GM12873 (cell line): ENCODE results near the gene DMKN.

Source experiments
- TF ChIP-seq, protein P1 (sequence below): IDR thresholded peaks from 2 replicates; pipeline ENCODE4 v1.5.1; 2012; ENCODE audit warnings: low read depth, mild to moderate bottlenecking, moderate library complexity, low read length, control low read depth; ENCODE audit not compliant: insufficient read depth; ENCODE audit errors: missing control alignments

Gene DMKN

DNA sequence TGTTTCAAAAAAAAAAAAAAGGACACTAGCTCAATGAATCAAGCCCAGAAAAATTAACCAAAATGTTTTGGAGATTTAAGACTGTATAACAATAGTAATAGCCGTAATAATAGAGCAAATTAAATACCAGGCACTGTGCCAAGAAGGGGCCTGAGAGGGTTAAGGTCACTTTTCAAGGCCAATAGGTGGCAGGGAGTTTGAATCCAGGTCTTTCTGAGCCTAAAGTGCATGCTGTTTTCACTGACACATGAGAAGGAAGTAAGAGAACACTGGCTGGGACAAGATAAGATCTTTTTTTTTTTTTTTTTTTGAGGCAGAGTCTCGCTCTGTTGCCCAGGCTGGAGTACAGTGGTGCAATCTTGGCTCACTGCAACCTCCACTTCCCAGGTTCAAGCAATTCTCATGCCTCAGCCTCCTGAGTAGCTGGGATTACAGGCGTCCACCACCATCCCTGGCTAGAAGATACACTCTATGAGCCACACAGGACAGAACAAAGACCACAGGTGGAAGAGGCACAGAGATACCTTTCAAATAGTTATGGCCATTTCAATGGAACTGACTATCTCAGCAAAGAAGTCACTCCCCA is 57.7 kb downstream of the DMKN start:
- TF ChIP-seq, protein P1, sequence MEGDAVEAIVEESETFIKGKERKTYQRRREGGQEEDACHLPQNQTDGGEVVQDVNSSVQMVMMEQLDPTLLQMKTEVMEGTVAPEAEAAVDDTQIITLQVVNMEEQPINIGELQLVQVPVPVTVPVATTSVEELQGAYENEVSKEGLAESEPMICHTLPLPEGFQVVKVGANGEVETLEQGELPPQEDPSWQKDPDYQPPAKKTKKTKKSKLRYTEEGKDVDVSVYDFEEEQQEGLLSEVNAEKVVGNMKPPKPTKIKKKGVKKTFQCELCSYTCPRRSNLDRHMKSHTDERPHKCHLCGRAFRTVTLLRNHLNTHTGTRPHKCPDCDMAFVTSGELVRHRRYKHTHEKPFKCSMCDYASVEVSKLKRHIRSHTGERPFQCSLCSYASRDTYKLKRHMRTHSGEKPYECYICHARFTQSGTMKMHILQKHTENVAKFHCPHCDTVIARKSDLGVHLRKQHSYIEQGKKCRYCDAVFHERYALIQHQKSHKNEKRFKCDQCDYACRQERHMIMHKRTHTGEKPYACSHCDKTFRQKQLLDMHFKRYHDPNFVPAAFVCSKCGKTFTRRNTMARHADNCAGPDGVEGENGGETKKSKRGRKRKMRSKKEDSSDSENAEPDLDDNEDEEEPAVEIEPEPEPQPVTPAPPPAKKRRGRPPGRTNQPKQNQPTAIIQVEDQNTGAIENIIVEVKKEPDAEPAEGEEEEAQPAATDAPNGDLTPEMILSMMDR: no peak

DNA sequence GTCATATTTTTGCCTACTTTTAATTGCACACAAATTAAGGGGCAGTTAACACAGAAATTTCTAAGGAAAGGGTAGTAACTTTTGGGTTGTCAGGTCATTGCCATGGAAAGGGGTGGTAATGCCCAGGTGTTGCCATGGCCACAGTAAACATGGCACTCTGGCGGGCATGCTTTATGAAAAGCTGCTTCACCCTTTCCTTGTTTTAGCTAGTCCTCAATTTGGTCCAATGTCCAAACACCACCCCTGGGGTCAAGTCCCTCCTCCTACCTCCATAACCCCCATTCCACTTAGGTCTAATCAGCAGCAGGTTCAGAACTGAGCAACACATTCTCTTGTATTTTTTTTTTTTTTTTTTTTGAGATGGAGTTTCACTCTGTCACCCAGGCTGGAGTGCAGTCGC is 58.8 kb downstream of the DMKN start:
- TF ChIP-seq, protein P1: no peak

DNA sequence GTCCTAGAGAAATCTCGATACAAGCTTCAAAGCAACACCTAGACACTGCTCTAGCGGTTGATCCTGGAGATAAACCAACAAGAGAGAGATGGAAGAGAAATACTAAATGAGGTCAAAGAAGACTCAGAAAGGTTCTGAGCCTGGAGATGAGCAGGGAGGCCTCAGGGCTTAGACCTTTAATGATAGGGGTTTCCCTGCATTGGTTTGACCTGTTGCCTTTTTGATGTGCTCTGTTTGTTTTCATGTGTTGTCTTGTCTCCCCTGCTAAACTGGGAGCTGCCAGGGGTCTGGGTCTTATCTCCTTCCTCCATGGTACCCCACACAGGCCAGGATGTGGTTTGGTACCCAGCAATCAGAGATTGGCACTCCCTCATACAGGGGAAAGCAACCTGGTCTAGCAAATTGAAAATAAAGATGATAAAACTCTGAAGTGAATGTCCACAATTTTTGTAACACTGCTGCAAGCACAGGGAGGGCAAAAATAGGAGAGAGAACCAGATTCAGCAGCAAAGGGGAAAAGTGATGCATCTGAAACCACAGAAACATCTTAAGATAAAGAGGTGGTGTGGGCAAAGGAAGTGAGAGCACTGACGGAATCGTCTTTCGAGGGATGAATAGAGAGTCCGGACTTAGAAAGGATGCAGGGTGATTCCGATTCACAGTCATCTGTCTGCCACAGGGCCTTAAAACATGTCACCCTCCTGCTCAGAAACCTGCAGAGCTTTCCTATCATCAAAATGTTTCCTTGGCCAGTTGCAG is 61.9 kb downstream of the DMKN start:
- TF ChIP-seq, protein P1: no peak

DNA sequence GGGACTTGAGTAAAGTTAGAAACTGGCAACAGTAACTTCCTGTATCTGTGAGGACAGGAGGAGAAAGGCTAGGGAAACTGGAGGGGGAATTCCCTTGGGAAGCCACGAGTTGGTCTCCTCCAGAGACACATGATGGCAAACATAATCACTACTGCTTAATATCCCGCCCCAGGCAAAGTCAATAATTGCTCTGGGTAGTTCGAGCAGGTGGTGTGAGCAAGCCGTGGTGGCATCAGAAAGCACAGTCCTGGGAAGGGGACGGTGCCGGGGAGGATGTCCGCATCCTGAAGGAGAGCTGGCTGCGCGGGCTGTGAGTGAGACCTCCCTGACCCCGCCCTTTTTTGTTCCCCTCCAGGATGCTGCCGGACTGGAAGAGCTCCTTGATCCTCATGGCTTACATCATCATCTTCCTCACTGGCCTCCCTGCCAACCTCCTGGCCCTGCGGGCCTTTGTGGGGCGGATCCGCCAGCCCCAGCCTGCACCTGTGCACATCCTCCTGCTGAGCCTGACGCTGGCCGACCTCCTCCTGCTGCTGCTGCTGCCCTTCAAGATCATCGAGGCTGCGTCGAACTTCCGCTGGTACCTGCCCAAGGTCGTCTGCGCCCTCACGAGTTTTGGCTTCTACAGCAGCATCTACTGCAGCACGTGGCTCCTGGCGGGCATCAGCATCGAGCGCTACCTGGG is 63.9 kb downstream of the DMKN start:
- TF ChIP-seq, protein P1: no peak

DNA sequence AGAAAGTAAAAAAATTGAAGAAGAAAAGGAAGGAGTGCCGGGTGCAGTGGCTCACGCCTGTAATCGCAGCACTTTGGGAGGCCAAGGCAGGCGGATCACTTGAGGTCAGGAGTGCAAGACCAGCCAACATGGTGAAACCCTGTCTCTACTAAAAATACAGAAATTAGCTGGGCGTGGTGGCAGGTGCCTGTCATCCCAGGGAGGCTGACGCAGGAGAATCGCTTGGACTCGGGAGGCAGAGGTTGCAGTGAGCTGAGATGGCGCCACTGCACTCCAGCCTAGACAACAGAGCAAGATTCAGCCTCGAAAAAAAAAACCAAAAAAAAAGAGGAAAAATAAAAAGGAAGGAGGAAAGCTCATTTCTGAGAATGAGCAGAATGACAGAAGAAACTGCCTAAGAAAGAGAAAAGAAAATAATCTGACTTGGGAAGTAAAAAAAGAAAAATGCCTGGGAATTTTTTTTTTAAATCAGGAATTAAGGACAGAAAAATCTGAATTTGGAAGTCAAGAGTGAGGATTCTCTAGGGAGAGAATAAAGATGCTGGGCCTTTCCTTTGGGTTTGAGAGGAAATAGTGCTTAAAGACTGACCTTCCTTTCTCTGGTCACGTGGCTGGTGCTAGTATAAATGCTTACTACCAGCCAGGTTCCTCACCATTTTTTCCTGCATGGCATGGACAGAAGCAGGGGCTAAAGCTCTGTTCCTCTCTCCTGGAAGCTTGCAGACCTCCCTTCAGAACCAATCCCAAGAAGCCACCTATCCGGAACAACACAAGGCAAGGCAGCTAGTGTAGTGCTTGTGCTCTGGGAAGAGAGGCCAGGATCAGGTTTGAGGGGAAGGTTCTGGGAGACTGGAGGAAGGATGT is 65.6 kb downstream of the DMKN start, which contains the start of gene FFAR2:
TSS of gene FFAR2 (plus strand) at position 652 of the 864 bp plus-strand sequence. CDS start 1,458 bp downstream, outside the sequence.
- TF ChIP-seq, protein P1: no peak
